Measurements from ENCODE around the gene GABBR2.
"Not testable (repeated sequence)": the region's sequence is repeated elsewhere in the genome, so short reads cannot be mapped to it uniquely, and the experiment has no call there.

Gene GABBR2

DNA sequence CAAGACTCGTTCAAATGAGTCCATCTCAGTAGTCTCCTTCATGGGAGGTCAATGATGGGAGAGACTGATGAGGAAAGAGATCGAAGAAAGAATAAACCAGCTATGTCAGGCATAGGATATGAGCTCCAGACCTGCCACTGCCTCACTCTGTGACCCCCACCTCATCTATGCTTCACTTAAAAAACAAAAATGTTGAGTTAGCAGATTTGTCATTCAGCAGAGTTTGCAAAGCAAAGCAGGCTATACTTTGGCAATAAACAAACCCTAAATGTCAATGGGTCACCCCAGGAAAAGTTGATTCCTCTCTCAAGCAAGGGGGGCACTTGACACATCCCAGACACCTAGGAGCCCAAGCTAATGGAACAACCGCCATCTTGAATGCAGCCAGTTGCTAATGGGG lies 117.0 kb downstream of the GABBR2 start:
- no peak for DNase-seq

DNA sequence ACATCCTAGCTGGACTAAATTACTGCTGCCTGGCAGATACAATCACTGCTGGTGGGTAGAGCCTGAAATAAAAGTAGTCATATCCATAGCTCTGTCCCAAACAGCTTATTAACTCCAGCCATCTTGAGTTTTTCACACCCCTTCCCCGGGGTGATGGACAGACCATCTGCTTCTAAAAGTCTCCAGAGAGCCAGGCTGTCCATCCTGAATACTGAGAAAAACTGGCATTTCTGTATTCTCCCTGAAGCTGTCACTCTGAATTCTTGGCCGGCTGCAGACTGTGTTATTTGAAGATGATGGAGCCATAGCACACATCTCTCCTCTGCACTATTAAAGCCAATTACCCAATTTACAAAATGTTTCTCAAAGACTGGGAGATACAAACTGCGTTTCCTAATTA lies 118.6 kb downstream of the GABBR2 start:
- no peak for DNase-seq

DNA sequence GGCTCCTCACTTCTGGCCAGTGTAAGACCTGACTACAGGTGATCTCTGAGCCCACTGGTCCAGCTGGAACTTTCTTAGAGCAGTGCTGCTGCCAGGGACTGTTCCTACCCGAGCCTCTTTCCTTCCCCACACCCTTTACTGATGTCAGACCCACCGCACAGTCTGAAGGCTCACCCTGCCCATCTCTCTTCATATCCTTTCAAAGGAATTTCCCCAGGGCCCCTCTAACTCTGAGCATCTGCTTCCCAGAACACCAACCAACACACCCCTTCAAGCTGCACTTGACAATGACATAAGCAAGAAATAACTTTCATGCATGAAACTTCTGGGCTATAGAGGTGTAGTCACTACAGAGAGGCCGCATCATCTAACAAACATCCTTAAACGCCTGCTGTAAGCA lies 119.6 kb downstream of the GABBR2 start:
- DNase-seq: no peak

DNA sequence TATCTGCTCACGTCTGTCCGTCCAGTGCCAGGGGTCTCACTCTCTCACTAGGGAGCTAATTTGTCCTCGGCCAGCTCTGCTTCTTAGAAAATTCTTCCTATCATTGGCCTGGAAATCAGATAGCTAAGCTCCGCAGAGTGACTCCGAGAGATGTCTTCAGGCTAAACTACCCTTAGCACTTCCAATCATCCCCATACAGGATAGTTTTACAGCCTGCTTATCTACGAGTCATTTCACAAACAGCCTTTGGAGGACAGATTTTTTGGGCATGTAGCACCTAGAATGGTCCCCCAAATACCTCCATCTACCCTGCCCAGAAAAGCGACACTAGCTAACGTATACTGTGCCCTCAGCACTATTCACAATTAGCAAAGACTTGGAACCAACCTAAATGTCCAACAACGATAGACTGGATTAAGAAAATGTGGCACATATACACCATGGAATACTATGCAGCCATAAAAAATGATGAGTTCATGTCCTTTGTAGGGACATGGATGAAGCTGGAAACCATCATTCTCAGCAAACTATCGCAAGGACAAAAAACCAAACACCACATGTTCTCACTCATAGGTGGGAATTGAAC lies 123.8 kb downstream of the GABBR2 start:
- not testable (repeated sequence) for DNase-seq

DNA sequence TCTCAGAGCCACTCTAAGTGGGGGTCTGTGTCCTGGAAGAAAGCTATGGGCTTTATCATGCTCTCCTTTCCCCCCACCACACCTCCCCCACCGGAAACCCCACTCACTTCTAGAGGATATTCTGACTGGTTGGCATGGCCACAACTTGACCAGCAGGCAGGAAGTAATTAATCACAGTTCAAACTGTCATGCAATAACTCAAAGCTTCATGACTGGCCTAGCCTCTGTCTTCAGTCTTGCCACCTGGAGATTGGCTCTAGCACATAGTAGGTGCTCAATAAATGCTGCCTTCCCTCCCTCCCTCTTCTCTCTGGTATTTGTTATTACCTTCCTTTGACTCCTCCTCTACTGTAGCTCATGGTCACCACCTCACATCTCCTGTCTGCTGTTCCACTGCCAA lies 124.7 kb downstream of the GABBR2 start:
- no peak for DNase-seq

DNA sequence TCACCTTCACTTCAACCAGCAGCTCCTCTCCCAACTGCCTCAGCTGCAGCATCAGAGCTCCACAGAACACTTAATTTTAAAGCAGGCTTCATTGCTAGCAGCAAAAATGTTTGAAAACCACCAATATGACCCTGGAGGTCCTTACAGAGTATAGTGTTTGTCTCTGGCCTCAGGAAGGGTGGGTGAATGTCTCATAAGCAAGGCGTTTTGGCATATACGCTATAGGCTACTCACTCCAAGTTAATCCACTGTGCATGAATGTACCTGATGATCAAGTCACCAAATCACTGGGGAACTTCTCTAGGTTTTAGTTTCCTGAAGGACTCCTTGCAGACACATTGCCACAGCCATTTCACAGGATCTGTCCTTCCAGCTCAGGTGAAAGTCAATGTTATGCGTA lies 125.3 kb downstream of the GABBR2 start:
- DNase-seq: no peak

DNA sequence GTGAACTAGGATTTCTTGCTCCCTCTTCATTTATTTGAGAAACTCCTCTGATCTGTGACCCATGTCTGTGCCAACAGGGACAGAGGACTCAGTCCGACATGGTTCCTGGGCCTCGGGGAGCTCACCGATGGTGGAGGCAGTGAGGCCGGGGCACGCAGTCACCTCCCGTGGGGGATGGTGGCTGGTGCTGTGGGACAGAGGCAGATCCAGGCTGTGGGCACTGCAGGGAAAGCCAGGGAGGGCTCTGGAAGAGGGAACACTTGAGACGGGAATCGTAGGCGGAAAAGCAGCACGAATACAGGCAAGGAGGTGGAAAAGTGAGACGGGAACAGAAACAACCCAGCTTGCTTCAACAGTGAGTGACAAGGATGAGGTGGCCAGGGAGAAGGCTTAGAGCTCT lies 127.8 kb downstream of the GABBR2 start:
- no peak for DNase-seq

DNA sequence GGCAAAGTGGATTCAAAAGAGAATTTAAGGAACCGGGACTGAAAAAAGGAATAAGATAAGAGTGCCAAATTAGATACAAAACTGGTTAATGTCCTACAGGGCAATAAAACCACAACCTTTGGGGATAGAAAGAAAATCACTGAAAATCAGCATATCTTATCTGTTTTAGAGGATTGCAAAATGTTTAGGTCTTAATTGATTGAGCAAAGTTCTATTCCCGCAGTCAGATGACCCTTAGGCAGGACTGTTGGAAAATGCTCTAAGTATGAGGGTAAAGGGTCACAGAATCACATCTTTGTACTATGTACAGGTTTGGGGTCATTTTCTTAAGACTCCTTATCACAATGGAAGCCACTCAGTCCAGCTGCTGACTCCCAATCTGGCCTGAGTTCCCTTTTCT lies 129.0 kb downstream of the GABBR2 start:
- DNase-seq: no peak

DNA sequence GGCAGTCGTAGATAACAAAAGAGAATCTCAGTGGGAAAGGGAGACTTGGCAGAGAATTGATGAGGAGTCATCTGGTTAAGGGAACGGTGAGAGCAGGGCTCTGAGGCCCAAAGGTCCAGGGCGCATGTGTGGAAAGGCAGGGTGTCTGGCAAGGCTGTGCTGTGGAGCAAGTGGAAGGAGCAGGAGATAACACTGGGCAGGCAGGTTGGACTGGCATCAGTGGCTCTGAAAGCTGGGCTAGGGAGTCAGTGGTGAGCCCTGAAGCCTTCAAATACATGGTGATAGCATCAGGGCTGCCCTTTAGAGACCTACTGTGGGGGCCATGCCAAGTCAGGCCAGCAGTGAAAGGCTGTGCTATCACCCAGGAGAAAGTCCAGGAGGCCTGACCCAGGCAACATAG lies 131.3 kb downstream of the GABBR2 start:
- DNase-seq: no peak

DNA sequence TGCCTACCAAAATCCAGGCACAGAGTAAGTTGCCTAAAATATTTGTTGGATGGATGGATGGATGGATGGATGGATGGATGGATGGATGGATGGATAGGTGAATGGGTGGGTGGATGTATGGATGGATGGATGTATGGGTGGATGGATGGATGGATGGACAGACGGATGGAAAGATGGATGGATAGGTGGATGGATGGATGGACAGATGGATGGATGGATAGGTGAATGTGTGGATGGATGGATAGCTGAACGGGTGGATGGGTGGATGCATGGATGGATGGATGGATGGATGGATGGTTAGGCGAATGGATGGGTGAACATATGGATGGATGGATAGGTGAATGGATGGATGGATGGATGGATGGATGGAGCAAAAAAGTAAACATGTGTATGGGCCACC lies 131.9 kb downstream of the GABBR2 start:
- no peak for DNase-seq

DNA sequence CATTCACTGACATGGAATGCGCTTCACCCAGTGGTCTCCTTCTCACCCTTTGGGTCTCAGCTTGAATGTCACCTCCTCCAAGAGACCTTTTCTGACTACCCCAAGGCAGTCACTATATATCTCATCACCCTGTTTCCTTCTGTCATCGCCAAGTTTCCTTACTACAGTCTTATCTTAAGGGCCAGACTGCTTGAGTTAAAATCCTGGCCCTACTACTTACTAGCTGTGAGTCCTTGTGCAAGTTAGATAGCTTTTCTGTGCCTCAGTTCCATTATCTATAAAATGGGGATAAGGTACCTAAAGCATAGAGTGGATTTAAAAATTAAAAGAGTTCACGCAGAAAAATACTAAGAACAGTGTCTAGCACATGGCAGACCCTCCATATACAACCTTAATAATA lies 132.4 kb downstream of the GABBR2 start:
- DNase-seq: no peak

DNA sequence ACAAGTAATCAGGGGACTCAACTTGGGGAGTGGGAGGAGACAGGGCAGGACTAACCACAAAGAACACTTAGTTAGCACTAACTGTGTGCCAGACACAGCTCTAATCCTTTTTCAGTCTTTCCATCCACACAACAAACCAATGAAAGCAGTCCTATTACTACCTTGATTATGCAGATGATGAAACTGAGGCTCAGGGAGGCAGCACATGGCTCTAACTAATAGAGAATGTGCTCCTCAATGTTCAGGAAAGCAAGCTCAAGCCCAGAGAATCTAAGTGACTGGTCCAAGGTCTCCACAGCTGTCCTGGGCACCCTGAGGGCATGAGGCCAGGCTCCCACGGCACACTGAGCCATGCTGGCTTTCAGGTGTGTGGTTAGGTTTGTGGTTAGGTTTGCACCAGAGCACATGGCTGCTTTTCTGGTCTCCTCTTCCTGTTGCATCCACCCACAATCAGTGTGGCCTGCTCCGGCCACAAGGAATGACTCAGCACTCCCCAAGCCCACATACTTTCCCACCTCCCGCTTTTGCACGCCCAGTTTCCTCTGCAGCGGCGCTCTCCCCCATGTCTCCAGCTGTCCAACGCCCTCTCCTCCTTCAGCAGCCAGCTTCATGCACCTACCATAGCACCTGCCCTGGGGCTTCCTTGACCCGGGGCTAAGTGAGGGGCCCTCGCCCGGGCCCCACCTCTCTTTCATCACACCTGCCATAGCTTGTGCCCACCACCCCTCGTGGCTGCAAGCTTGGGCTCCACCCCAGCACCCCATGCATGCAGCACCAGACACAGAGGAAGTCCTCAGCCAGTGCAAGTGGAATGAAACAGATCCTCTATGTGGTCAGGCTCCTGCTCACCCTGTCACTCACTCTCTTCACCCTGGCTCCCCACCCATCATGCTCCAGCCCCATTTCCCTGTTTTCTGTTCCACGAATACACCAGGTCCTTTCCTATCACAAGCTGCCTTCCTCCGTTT lies 133.1 kb downstream of the GABBR2 start:
- no peak for DNase-seq

DNA sequence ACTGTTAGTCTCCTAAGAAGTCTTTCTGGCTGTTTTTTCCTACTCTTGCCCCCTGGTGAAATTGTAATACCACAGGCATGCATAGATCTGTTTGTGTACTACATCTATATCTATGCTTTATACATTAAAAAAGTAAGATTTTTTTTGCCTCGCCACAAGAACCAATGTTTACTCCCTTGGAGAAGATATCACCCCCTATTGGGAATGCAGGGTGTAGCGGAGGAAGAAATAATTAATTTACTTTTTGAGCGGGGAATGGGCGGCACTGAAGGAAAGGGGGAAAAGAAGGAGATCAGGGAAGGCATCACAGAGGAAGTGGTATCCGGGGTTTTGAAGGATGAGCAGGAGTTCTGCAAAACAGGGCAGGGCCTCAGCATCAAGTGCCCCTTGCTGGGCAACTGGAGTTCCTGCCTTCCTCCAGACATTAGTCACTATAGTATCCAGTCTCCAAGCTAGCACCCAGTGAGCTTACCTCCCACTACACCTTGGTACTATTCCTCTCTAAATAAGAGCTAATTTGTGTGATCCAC lies 134.9 kb downstream of the GABBR2 start:
- no peak for DNase-seq

DNA sequence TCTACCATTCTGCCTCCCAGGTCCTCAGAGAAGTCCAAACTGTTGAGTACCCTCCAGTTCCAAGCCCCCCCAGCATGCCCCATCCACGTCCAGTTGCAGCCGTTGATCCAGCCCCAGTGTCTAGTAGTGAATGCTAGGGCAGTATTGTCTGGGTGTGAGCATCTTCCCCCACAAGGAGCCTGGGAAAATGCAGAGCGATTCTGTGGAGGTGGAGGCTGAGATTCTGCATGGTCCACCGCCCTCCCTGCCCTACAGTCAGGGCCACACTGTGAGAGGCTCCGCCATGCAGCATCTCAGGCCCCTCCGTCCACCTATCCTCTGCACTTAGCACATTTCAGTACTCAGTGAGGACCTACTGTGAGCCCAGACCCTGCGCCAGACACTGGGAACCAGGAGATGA lies 135.9 kb downstream of the GABBR2 start:
- no peak for DNase-seq

DNA sequence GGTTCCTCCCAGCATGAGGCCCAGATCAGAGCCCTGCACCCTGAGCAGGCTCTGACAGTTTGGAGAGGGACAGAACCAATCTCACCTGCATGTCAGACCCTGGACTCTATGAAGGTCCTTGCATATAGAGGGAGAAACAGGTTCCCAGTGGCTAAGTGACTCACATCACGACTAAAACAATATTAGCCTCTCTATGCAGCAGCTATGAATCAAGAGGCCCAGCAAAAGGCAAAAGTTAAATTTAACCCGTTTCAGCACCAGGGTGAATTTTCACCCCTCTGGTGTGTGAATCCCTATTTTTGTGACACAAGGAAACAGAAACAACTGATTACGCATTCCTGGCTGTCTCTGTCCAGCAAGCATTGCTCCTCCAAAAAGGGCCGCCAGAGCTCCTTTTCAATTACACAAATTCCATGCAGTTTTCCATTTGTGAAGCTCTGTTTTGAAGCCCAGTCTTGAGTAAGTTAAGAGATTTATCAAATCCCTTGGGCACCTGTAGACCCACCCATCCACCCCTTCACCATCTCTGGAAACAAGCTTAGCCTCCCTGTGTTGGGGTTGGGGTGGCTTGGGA lies 136.6 kb downstream of the GABBR2 start:
- DNase-seq: no peak

DNA sequence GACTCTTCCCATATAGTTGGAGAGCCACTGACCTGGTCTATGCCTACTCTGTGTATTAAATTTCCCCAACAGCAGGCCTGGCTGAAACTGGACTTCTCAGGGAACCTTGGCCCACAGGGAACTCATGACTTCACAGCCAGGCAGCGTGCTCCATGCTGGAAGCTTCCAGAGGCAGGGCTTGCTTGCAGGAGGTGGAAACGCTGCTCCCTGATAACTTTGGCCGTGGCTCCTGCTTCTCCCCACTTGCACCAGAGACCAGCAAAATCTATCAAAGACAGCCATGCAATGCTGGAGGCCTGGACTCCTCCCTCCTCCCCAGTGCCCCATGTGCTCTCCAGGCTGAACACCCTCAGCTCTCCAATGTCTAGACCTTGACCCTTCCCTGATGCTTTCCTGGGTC lies 137.1 kb downstream of the GABBR2 start:
- no peak for DNase-seq

DNA sequence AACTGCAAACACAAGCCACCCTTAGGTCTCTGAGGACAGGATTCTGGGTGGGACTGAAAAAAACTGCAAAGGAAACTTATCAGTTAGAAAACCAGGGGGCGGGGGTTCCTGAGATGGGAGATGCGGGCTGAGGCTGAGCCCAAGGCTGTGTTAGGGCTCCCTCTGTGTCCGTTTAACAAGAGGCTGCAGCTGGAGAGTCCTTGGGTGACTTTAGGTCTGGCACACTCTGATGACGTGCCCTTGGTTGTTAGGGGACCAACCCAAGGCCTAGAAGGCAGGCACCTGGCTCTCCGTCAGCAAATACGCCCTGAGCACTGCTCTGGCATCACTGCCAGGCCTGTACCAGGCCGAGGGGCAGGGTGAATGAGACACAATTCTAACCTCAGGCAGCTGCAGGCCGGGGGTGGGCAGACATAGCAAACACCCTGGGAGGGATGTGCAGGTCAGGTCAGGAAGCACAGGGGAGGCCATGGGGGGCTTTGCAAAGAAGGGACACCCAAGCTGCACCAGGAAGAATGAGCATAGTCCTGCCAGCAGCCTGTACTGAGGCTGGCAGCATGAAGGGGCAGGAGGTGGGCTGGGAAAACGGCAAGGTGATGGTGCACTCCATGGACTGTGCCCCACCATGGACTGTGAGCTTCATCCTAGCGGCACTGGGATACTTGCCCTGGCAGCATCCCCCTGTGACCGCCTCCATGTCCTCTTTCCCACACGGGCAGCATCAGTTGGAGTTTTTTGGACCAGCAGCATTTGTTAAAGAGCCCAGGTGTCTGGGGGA lies 137.9 kb downstream of the GABBR2 start:
- no peak for DNase-seq

DNA sequence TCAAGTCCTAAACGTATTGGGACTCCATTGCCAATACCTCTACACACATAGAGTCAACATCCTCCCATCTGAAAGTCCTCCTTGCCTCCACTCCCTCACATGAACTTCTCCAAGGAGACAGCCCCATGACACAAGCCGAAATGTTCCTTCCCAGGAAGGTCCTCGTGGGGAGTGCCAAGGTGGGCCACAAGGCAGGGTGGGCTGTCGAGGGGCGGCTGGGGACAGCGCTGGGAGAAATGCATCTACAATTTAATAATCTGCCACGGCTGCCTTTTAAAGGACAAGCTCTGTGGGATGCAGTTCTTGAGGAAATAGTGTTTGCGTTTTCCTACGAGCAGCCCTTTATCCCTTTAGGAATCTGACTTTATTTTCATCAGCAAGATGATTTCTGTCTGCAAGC lies 138.7 kb downstream of the GABBR2 start:
- DNase-seq: no peak

DNA sequence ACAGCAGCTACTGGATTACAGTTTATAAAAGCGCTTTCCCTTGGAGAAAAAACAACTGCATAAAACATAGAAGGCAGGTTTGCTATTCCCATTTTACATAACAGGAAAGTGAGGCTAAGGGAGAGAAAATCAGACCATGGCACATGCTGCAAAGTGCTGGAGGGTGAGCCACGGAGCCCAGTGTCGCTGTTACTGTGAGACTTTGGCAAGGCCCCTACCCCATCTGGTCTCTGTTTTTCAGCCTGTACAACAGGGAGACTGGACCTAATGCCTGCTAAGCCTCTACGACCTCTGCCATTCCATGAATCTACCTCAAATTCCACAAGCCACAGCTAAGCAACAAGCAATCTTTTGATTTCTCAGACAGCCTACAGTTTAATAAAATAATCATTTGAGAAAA lies 139.2 kb downstream of the GABBR2 start:
- DNase-seq: no peak

DNA sequence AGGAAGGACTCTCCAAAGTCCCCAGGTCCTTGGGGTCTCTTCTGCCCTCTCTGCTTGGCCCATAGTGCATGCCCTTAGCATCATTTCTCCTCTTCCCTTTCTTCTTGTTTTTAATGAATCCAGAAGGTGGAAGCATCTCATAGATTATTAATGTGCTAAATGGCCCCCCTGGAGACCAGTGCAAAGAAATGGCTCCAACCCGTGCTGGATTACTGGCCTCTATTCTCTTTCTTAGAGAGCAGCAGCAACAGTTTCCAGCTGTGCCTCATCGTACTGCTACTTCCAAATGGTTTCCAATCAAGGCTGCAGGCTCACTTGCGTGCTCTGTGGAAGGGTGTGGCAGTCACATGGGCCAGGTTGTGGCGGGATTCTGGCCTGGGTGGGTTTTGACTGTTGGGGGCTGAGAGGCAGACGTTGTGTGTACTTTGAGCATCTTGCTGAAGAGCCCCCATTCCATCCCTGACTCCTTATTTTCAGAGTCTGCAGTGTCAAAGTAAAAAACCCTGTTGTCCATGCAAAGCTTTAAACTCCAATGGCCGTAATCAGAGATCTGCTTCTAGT lies 139.7 kb downstream of the GABBR2 start:
- DNase-seq: no peak

DNA sequence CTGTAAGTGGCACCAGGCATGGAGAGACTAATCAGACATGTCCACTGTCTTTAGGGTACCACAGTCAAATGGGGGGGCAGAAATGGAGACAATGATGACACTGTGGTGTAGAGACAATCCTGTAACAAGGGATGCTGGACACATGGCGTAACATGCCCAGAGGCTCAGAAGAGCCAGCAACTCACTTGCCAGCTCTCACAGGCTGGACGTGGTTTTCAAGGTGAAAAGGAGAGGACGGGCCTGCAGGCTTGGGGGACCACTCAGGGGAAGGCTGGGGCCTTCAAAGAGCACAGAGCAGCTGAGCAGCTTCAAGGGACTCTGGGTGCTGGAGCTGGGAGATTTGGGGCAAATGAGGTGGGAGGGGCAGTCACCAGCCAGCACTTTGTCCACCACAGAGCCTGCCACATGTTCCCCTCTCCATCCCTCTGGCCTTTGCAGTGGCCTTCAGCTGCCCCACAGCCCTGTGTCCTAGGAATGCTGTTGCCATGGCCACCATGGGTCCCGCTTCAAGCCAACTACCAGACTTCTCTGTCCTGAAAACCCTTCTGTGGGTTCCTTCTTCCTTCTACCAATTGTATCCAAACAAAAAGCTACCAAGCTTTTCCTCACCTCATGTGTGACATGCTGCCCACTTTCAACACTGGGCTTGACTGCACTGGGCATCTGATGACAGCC lies 140.4 kb downstream of the GABBR2 start:
- DNase-seq: no peak

DNA sequence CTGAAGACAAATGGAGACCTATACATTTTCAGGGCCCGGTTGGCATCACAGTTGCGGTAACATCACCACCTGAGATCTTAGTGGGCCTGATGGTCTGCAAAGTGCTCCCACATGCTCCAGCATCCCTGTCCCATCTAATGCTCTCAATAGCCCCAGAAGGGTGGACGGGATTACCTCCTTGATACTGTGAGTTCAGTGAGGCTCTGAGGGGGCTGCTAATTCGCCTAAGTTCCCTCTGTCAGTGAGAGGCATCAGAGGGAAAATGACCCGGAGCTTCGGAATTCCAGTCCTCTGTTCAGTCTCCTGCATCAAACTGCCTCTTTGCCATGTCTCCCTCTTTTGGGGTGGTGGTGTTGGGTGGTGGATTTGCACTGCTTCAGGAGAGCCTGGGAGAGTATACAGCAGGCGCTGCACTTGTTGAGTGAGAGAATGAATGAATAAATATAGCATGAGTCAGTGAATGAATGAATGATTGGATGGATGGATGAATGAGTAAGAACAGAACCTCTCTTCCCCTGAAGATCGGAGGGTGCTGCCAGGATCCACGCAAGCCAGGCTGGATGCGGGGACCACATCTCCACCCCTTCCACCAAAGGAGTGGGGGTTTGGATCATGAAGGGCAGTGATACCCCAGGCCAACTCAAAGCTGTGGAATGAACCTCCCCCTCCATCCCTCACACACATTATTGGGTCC lies 141.0 kb downstream of the GABBR2 start:
- no peak for DNase-seq
